HG03103 (cell line): ENCODE data around the gene FAM20C.

Source experiments
- ATAC-seq: cut with Tn5 transposase; IDR thresholded peaks from one replicate; pipeline ENCODE4 v1.9.1; 2021; ENCODE audit warnings: low read depth; ENCODE audit not compliant: unreplicated experiment

FAM20C gene

GRCh38 chr7:221978-222715, 29.8 kb downstream of the FAM20C start:
- ATAC-seq = no peak

GRCh38 chr7:222716-223041, 30.3 kb downstream of the FAM20C start:
- ATAC-seq = no peak

DNA sequence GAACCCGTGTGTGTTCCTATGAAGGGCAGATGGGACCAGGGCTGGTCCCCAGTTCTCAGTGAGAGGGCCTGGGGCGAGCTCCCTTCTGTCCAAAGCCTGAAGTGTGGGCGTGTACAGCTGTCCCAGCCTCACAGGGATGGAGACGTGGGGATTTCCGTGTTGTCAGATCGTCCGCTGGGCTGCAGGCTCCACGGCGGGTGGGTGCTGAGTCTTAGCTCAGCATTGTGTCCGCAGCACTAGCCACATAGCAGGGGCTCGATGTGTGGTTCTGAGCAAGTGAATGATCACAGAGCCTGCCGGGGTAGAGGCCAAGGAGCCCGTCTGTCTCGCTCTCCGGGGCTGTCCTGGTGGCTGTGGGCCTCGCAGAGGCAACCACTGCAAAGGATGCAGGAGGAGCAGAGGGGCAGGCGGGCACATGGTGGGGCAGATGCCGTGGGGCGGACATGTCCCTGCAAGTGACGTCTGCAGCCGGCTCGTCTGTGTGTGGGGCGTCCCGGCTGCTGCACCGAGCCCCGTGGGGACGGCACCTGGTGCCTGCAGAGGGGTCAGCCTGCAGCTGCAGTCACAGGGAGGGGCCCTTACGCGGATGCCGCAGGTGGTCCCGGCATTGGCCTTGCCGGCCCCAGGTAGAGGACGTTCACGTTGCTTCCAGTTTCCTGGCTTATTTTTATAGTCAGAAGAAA, 30.9 kb downstream of the FAM20C start:
- no peak for ATAC-seq

DNA sequence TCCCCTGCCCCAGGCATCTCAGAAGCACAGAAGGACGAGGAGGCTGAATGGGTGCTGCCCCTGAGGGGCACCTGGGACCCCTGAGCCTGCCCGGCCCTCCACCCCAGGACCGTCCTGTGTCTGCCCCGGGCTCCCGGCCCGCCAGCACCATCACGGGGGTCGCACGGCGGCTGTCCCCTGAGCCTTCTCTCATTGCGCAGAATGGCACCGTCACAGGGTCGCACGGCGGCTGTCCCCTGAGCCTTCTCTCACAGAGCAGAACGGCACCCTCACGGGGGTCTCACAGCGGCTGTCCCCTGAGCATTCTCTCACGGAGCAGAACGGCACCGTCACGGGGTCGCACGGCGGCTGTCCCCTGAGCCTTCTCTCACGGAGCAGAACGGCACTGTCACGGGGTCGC, 31.5 kb downstream of the FAM20C start:
- no peak for ATAC-seq

DNA sequence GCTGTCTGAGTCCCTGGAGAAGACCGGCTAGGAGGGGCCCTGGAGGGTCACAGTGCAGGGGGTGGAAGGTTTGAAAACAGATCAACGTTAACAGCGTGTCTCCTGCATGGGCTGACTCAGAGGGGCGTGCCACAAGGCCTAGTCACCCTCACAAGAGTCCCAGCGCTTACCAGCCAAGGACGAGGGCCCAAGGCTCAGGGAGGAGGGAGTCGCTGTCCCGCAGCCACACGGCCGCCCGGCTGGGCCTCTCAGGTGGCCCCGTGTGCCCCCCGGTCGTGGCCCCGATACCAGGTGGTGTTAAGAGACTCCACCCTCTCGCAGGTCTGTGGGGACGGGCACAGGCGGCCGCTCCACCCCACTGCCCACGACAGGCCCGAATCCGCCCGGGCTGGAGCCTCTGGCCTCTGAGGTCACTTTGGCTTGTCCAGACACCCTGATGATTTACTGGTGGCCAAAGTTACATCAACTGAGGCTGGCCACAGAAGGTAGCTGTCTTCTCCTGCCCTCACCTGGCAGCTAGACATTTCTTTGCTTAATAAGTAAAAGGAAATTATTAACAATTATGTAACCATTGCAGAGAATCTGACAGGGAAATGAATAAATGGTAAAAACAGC, 34.0 kb downstream of the FAM20C start:
- ATAC-seq = no peak

GRCh38 chr7:227926-228325, 35.6 kb downstream of the FAM20C start:
- ATAC-seq = no peak

GRCh38 chr7:228610-229009, 36.2 kb downstream of the FAM20C start:
- no peak for ATAC-seq

GRCh38 chr7:229184-229964, 37.0 kb downstream of the FAM20C start:
- no peak for ATAC-seq

DNA sequence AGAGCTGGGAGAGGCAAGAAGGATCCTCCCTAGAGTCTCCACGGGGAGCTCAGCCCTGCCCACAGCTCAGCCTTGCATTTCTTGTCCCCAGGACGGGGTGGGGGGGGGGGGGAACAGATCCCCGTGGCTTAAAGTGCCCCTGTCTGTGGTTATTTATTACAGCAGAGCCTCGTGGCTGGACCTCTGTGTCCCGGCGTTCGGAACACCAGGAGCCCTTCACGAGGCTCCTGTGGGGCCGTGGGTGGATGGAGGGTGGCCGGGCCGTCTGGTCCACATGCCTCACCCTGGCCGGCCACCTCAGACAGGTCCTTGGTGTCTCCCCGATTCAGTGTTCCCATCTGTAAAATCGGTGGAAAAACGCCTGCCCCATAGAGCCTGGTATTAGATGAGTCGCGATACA, 37.9 kb downstream of the FAM20C start:
- ATAC-seq = no peak

GRCh38 chr7:231030-231857, 38.9 kb downstream of the FAM20C start:
- no peak for ATAC-seq

DNA sequence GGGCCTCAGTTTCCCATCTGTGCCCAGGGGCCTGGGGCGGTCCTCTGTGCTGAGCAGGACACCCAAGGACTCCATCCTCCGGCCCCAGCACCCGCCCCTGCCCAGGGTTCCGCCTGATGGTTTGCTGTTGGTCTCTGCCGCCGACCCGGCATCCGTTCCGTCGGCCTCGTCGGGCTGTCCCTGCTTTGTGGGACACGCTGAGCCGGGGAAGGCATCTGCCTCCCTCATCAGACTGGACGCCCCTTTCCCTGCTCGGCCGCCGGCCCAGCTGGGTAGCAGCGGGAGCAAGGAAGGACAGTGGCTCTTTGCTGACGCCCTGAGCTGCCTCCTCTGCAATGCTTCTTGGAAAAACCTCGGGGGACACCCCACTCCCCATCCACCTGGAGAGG, 39.5 kb downstream of the FAM20C start:
- no peak for ATAC-seq

- no peak for ATAC-seq
Observed at GRCh38 chr7:232410-233248, 40.3 kb downstream of the FAM20C start.

GRCh38 chr7:233249-234035, 41.1 kb downstream of the FAM20C start:
- no peak for ATAC-seq

DNA sequence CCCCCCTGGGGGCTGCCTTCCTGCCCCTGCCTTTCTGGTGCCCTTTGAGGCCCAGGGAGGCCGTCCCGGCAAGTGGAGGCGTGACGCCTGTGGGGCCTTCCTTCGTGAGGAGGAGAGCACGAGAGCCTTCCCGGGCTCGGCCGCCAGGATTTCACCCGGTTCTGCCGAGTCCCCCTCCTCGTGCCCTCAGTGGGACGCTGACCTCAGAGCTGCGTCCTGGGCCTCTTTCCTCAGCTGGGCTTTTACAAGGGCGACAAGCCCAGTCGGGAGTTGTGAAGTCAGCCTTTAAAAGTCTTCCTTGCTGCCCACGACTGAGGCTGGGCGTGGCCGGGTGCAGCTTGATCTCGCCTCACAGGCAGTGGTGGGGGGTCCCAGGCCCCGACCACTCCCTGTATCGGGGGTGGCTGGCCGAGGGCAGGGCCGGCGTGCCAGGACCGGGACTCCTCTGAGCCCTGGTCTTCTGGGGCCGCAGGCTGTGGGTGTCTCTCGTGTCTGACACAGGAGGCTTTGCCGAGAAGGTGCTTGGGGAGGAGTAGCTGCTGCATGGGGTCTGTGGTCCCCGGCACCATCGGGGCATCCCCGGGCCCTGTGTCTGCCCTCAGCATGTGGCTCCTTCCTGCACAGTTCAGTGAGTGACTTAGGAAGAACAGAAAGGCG, 41.8 kb downstream of the FAM20C start:
- no peak for ATAC-seq

DNA sequence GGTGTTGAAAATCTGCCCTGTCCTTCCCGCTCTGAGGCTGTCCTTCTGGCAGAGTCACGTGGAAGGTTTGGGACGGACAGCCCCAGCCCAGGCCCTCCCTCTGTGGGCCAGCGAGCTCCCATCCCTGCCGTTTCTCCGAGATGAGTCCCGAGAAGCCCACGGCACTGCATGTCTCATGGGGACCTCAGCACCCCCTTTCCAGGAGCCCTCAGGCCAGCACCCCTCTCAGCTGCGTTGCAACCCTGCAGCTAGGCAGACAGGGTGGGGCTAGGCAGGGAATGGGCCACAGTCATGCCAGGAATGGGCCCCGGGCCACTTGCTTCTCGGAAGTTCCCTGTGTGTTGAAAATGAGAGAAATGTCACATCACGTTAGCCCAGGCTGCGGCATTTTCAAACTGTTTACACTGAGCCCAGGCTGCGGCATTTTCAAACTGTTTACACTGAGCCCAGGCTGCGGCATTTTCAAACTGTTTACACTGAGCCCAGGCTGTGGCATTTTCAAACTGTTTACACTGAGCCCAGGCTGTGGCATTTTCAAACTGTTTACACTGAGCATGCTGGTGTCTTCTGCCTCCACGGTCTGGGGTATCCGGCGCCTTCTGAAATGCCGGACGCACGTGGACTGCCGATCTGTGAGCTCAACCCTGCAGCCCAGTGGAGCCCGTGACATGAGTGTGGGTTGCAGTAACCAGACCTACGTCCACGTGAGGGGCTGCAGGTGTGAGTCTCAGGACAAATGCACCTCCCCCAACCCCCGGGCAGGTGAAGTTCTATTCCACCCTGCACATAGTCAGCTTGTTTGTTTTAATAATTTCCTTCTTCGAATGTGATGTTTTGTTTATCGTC, 42.6 kb downstream of the FAM20C start:
- ATAC-seq = no peak

DNA sequence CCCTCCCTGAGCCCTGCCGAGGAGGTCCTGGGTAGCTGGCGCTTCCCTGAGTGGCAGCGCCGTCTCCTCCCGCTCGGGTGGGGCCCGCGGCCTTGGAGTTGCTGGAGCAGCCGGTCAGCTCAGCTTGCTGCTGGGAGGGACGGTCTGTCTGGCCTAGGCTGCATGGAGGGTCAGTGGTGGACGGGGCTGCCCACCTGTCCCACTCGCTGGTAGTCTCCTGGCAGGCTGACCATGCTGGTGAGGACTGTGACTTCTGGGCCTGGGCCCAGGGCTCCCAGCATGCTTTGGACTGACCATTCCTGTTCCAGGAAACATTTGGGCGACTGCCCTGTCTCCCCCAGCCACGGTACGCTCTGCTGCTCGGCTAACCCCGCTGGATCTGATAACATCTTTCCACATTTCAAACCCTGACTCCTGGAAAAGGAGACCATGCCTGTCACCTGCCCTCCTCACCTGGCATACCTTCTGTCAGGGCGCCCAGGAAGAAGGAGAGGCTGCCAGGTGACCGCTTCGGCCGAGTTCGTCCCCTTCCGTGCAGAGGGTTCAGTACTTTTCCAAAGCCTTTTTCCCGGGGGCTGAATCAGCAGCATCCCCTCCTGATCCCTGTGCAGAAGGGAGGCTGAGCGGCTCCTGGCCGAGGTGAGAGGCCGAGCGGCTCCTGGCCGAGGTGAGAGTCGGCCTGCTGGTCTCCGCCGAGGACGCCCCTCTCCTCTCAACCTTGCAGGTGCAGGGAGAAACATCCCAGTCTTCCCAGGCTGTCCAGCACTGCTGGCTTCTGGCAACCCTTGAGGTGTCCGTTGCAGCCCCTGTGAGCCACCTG, 43.4 kb downstream of the FAM20C start:
- no peak for ATAC-seq

- ATAC-seq = no peak
Observed at GRCh38 chr7:236967-237366, 44.6 kb downstream of the FAM20C start.
